Activated T-cell treated with anti-CD3 and anti-CD28 coated beads, Interleukin-2, amount 50 U/mL, for 1 hour (primary cell): ENCODE data around the gene MKRN2OS.

Source experiments
- DNase-seq: peaks from one replicate; pipeline ENCODE4 v3.0.0-alpha.2; 2020

MKRN2OS gene

DNA sequence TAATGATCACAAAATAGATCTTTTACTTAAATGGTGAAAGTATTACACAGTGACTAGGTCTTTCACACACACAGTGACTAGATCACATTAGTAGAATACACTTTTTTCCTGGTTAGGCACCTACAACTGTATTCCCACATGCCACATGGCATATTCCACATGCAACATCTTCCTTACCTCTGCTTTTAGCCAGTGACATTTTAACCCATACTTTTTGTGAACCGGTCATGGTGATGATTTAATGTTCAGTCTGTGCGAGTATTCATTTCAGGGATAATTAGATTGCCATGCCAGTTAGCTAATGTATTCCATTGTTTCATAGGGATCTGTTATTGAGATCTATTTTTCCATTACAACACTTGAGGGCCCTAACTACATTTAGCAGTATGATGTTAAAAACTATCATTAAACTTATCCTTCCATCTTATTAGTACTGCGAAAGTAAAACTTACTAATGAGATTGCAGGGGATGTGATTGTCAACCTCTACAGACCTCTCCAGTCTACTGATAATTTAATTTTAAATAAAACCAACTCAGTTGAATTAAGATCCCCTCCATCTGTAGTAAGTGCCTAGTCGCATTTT is 32.7 kb downstream of the MKRN2OS start:
- DNase-seq = no peak

DNA sequence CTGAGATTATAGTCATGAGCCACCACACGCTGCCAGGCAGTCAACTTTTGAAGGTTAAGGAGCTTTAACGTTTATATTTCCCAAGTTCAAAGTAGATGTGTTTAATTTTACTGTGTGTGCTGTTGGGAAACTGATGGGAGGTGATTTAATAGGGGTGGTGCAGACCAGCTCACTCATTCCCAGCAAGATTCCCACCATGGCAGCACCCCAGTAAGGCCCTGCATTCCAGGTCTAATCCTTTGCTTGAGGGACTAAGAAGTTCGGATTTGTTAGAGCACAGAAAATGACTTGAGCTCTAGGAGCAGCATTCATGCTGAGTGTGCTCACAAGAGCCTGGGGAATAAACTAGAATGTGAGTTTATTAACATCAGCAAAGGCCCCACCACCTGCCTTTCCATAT is 35.8 kb downstream of the MKRN2OS start:
- no peak for DNase-seq

DNA sequence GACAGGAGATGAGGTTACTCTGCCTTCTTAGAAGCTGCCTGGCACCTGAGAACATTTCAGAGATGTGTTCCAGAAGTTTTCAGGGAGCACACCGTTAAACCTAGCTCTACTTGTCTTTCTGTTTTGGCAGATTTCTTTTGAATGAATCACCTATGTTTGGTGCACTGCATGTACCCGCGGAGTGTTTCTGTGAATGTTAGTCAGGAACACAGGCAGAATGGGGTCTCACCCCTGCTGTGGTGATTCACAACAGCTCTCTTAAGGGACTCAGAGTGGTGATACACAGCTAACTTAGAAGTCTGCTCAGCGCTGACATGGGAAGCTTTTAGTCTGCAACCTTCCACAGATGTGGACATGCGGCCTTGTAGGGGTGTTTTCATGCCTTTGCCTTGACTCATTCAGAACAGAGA is 37.0 kb downstream of the MKRN2OS start:
- no peak for DNase-seq

DNA sequence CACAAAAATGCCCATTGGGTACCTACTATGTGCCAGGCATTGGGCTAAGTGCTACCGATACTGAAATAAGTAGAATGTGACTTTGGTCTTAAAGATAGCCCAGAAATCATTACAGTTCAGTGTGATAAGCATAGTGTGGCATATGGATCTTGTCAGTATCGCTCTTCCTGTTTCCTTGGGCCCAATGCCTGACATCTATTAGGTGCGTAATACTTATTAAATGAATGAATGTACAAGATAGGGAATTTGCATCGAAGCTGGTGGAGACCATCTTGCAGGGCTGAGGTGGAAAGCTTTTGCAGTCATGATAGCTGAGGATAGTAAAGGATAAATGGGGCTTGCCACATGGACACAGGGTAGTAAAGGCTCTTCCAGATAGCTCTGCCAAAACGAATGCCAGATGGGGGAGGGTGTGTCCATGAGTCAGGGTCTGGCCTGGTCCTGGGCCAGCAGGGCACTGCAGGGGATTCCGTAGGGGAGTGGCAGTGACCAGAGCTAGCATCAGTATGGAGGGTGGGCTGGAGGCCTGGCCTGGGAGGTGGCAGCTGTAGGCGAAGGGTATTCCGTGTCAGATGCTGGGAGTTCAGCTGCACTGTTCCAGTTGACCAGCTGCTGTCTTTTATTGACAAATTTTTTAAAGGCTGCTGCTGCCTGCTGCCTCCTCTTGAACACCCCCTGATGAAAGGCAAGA is 37.6 kb downstream of the MKRN2OS start:
- no peak for DNase-seq

DNA sequence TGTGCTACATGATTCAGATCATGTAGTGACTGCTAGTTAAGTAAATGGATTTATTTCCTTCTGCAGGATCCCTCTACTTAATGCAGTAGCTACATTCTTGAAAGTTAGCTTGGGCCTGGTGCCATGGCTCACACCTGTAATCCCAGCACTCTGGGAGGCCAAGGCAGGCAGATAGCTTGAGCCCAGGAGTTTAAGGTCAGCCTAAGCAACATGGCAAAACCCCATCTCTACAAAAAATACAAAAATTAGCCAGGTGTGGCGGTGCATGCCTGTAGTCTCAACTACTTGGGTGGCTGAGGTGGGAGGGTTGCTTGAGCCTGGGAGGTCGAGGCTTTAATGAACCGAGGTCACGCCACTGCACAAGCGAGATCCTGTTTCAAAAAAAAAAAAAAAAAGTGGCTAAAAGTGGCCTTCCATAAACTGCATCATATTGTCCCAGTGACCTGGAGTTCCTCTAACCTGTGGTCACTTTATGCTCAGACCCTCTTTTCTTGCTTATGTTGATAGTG is 39.0 kb downstream of the MKRN2OS start:
- DNase-seq = no peak

DNA sequence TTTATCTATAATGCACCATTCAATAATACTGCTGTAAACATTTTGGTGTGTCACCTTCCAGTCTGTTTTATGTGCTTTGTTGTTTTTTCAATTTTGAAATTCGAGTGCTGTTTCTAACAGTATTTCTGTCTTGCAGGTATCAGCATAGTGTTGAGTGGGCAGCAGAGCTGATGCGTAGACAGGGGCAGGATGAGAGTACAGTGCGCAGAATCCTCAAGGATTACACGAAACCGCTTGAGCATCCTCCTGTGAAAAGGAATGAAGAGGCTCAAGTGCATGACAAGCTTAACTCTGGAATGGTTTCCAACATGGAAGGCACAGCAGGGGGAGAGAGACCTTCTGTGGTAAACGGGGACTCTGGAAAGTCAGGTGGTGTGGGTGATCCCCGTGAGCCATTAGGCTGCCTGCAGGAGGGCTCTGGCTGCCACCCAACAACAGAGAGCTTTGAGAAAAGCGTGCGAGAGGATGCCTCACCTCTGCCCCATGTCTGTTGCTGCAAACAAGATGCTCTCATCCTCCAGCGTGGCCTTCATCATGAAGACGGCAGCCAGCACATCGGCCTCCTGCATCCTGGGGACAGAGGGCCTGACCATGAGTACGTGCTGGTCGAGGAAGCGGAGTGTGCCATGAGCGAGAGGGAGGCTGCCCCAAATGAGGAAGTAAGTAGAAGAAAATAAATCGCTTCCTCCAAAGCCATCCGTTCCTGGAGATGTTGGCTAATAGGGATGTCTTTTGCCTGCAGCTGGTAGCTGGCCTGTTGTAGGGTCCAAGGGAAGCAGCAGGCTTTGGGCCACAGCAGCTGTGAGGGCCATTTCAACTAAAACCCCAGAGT is 42.0 kb downstream of the MKRN2OS start:
- DNase-seq = no peak

DNA sequence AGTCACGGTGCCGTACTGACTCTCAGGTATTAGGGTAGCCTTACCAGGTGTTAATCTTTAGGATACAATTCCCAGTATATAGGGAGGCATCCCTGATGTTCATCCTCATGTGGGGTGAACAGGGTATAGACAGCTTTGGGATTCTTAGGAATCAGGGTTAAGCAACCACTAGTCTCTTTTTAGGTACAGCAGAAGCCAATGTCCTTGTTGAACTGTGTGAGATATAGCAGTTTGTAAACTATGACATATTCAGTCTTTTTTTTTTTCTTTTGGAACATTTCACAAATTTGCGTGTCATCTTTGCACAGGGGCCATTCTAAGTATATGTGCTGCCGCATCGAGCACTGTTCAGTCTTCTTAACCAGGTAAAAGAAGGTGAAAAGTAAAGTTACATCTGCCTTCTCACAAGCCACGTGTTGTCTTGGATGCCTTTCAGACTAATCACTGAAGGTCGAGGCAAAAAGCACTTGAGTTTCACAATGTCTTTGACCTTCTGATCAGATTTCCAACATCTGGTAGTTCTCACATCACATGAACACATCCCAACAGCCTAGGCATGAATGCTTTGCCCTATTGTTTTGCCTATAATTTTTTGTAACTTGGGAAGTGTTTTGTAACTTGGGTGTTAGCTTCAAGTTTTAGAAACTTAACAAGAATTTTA is 43.8 kb downstream of the MKRN2OS start:
- DNase-seq = no peak

DNA sequence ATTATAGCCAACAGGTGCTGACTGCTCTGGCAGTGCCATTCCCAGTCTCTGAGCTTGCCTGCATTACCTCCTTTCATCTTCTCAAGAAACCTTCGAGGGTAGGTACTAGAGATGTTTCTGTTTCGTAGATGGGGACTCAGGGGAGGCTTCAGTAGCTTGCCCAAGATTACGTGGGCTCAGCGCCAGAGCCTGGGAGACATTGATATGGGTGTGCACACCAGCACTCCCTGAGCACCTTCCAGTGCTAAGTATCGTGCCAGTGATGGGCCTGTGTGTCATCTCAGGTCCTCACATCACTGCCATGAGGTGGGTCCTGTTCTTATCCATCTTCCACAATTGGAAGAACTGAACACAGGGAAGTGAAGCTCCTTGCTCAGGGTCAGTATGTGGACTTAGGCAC is 45.8 kb downstream of the MKRN2OS start:
- no peak for DNase-seq

DNA sequence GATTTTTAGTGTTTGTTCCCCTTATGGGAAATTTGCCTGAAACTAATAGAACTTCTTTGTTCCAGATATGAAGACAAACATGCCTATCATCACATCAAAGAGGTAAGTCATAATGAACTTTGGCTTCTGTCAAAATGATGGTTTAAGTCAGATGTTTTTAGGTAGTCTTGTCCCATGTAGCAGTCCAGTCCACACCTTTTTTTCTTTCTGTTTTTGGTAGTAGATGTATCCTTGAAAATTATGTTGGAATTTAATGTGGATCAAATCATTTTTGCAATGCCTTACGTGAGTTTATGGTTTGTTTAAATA is 48.9 kb downstream of the MKRN2OS start:
- DNase-seq = no peak

DNA sequence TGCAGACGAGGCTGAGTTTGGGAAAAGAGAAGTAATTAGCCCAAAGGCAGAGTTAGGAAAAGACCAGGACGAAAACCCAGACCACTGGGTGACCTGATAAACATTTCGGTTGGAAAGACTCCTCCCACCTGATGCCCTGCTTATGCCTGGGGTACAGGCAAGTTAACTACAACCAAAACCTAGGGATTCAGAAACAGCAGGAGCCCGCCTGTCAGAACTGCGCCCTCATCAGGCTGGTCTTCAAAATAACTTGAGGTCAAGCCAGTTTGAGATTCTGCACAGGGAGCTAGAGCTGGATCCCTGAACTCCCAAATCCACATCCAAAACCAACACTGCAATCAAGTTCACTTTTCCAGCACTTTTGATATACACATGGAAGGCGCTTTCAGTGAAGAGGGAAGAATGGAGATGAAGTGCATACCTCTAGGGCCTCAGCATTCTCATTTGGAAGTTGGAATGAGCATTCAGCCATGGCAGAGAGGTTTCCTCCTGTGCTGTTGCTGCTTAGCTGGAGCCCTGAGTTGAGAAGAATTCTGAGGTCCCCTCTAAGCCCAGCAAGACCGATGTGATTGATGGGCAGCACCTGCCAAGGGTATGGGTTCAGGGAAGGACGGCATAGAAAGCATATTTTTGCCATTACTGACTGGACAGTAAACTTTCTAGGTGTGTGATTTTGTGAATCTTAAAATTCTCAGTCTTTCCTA is 49.4 kb downstream of the MKRN2OS start:
- no peak for DNase-seq

DNA sequence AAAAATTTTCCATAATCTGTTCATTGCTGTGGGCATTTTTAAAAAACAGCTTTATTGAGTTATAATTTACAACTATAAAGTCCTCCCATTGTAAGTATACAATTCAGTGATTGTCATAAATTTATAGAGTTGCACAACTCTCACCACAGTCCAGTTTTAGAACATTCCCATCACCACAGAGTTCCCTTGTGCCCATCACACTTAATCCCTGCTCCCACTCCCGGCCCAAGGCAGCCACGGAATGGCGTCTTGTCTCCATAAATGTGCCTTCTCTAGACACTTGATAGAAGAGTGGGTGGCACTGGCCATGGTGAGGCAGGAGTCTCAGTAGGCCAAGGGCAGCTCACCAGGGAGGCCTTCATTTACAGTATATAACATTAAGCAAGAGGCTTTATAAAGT is 54.8 kb downstream of the MKRN2OS start:
- DNase-seq = no peak

DNA sequence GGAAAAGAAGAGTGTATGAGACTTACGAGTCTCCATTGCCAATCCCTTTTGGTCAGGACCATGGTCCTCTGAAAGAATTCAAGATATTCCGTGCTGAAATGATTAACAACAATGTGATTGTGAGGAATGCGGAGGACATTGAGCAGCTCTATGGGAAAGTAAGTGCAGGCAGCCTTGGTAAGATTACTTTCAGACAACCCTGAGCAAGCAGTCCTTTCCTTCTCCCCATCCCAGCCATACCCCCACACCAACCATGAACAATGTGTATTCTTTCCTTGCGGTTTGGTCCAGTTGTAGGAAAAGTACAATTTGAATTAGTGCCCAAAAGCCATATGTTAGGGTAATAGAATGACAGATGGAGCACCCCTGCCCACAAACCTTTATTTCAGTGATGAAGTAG is 55.5 kb downstream of the MKRN2OS start:
- DNase-seq = no peak
